ENCODE measurements around the gene ATXN1.

The ATXN1 gene

GRCh38 chr6:16698162-16698533 lies 63.1 kb downstream of the ATXN1 start:
- no peak for DNase-seq (ENCODE audit: low read depth in 2 of 2)

- no peak for DNase-seq (ENCODE audit: low read depth in 2 of 2)
Measured at GRCh38 chr6:16697437-16698161, 63.7 kb downstream of the ATXN1 start.

DNA sequence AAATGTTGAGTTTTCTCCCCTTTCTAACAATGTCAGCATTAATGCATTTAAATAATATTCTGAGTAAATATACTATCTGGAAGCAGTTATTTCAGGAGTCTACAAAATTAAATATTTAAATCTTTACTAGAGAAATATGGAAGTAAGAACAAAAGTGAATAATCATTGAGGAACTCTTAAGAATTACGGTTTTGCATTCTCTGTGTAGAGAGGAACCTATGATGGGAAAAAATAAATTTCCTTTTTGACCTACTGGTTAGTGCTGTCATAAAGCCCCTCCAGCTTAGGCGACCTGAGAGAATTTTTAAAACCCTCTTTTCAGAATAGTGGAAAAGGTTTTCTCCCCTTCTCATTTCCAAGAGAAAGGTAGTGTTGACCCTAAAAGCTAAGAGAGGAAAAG lies 64.8 kb downstream of the ATXN1 start:
- DNase-seq (ENCODE audit: low read depth in 2 of 2), result no peak

- no peak for DNase-seq (ENCODE audit: low read depth in 2 of 2)
Measured at GRCh38 chr6:16694781-16695578, 66.3 kb downstream of the ATXN1 start.

DNA sequence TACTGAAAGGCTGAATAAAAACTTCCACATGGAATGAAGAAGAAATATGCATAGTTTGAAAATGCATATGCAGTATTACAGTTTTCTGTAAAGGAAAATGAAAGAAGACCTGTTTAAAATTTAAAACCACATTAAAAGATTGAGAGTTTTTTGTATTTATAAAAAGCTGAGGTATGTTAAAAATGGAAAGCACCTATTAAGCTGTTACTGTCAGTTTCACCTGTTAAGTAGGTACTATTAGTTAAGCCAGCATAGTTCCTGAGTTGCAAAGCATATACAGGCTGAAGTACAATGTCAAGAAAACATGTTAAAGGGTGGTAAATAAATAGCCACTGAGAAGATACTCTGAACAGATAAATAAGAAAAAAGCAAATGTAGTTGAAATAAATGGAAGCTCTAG lies 69.9 kb downstream of the ATXN1 start:
- no peak for DNase-seq (ENCODE audit: low read depth in 2 of 2)

DNA sequence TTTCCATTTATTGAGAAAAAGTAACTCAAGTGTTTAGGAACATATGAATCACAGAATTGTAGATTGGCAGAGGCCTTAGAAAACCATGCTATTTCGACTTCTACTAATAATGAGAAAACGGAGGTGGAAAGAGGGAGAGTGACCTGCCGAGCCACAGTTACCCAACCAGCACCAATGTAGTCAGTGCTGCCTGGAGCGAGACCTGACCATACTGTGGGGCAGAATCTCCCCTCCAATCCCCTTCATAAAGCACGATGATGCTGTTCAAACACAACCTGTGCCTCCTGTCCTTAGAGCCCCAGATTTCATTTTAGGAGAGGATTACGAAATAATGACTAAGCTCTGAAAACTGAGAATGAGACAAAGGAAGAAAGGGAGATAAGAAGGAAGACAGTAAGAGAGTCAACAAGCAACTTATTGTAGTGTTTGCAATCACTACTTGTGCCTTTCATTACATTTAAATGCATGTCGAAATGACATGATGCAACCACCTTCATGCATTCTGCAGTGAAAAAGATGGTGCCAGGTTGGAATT lies 70.6 kb downstream of the ATXN1 start:
- DNase-seq (ENCODE audit: low read depth in 2 of 2), result no peak

DNA sequence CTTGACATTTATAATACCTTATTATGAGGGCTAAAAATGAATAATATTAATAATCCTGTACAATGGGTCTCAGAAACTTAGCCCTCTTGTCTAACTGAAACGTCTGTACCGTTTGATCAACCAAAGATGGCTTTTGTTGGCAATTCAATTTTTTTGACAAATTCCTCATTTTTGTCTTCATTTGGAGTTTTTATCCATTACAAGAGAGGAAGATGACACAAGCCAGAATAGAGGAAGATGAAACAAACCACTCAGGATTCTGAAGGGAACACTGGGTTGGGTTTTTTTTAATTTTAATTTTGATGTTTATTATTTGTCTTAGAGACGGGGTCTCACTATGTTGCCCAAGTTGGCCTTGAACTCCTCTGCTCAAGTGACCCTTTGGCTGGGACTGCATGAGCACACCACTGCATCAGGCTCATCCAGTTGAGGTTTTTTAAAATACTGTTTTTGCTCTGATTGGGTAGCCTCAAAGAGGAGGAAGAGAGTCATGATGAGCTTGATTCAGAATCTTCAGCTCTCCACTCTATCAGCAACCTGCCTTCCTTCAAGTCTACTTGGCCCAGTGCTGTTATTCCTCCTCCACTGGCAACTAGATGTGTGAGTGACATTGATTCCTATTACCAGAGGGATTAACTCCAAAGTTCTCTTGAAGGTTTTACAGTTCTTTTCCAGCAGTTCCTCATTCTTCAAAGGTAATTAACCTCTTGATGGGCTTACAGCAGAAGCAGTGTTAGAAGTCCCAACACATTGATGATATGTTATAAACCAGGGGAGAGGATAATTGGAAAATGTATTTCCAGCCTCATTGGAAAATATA lies 71.3 kb downstream of the ATXN1 start:
- no peak for DNase-seq (ENCODE audit: low read depth in 2 of 2)

DNA sequence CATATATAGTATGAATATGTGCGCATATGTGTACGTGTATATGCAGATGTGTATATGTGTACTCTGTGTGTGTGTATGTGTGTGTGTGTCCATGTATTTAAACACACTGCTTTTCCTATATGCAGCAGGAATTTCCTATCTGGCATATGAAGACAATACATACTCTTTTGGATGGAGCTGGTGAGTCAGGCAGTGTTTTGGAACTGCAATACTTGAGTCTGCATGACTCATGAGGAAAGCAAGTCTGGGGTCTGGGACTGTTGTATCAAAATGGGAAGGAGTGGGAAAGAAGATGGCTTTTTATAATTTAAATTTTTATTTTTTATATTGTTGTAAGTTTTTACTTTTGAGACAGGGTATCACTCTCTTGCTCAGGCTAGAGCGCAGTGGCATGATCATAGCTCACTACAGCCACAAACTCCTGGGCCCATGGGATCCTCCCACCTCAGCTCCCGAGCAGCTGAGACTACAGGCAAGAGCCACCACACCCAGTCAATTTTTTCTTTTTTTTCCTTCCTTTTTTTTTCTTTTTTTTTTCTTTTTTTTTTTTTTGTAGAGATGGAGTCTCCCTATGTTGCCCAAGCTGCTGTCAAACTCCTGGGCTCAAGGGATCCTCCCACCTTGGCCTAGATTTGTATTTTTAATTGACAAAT lies 72.2 kb downstream of the ATXN1 start:
- DNase-seq (ENCODE audit: low read depth in 2 of 2), result no peak

- DNase-seq (ENCODE audit: low read depth in 2 of 2), result no peak
Measured at GRCh38 chr6:16688436-16688835, 72.8 kb downstream of the ATXN1 start.

DNA sequence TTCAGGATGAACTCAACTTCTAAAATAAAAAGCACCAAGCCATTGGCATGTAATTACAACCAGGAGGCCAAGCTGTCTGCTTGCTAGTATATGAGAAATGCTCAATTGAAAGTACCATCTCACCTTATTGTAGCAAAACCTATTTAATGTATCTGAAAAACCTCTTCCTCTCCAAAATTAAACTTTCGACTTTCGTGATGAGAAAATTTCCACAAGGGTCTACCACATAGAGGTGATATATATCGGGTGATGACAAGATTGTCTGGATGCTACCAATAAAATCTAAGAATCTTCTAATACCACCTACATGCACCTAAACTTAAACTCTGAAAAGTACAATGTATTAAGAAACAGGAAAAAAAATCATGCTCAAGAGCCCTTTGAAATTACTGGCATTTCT lies 74.2 kb downstream of the ATXN1 start:
- DNase-seq (ENCODE audit: low read depth in 2 of 2), result no peak

- peak; percentile 58 to 89 for DNase-seq (ENCODE audit: low read depth in 2 of 2)
Measured at GRCh38 chr6:16684896-16685554, 76.2 kb downstream of the ATXN1 start.

GRCh38 chr6:16684195-16684689 lies 77.0 kb downstream of the ATXN1 start:
- no peak for DNase-seq (ENCODE audit: low read depth in 2 of 2)

- no peak for DNase-seq (ENCODE audit: low read depth in 2 of 2)
Measured at GRCh38 chr6:16683641-16684194, 77.5 kb downstream of the ATXN1 start.

DNA sequence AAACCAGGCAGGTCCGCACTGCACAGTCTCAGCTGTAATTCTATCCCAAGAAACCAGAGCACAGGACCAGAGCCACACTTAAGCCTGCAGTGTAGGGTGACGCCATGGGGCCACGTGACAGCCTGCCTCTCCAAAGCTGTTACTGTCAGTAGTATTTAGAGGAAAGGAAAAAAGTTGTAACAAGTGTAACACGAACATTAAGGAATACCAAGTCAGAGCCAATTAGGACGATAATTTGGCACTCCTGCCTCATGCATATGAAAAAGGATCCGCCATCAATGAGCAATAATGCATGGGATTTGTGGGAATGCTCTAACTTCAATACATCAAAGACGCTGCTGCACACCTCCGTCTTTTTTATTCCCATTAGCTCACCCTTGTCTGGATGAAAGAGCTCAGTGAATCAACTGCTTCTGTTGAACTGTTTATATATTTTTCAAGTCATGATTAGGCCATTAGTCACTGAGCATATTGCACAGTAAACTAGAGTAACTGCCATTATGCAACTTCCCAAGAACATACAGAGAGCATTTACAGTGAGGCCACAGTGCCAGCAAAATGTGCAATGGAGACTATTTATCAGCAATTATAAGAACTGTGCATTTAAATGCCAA lies 79.9 kb downstream of the ATXN1 start:
- DNase-seq (ENCODE audit: low read depth in 2 of 2), result no peak

GRCh38 chr6:16679050-16679449 lies 82.2 kb downstream of the ATXN1 start:
- DNase-seq (ENCODE audit: low read depth in 2 of 2), result no peak

- DNase-seq (ENCODE audit: low read depth in 2 of 2), result no peak
Measured at GRCh38 chr6:16677458-16677857, 83.8 kb downstream of the ATXN1 start.

- no peak for DNase-seq (ENCODE audit: low read depth in 2 of 2)
Measured at GRCh38 chr6:16676978-16677377, 84.3 kb downstream of the ATXN1 start.

GRCh38 chr6:16676376-16676775 lies 84.9 kb downstream of the ATXN1 start:
- DNase-seq (ENCODE audit: low read depth in 2 of 2), result no peak

DNA sequence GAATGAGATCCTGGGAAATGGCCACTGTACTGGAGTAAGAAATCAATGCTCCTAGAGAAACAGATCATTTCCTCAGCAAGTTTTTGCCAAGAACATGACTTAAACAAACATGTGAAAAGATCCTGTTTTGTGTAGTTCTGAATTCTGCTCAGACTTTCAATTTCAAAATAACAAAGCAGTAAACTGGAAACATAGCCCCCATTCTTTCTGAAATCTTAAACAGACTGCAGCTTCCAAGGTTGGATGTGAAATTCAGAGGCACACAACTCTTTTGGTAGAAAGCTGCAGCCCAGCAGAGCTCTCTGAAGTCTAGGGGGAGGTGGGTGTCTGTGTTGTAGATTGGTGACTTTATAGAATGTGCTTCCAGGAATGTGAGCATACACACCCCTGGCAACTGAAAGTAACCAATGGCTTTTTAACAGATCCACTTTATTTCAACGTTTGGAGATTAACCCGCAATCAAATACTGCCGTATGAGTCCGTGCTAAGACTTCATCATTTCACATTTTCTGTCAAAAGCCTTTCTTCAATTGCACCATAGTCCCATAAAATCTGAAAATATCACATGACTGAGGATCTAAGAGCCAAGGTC lies 86.4 kb downstream of the ATXN1 start:
- no peak for DNase-seq (ENCODE audit: low read depth in 2 of 2)
